Smooth muscle cell (in vitro differentiated cells): ENCODE data around the gene MRPL43. TPM values are rescaled to one million over a fixed set of nuclear protein-coding genes. Genes with fewer than 3 reads are reported as not detected.

Experiments
- DNase-seq: peaks from one replicate; lab custom pipeline; 2025; ENCODE audit not compliant: unreplicated experiment; lab: John Stamatoyannopoulos, UW
- H2AFZ ChIP-seq: fragments of 200-600 bp; sonication (generic); 2 replicates; pipeline ENCODE4 v1.6.0; 2016; ENCODE audit warnings: antibody characterized with exemption, low read depth, mild to moderate bottlenecking
- H3F3A ChIP-seq: fragments of 200-600 bp; sonication (generic); 2 replicates; pipeline ENCODE4 v1.6.0; 2017; ENCODE audit warnings: antibody characterized with exemption, low read depth
- H3K27ac ChIP-seq: fragments of 200-600 bp; sonication (generic); 2 replicates; pipeline ENCODE4 v1.5.1; 2016; ENCODE audit warnings: low read depth, mild to moderate bottlenecking
- H3K27me3 ChIP-seq: fragments of 200-600 bp; sonication (generic); 2 replicates; pipeline ENCODE4 v1.6.1; 2016; ENCODE audit warnings: low read depth, mild to moderate bottlenecking
- H3K36me3 ChIP-seq: fragments of 200-600 bp; sonication (generic); 2 replicates; pipeline ENCODE4 v1.5.1; 2016; ENCODE audit warnings: low read depth
- H3K4me1 ChIP-seq: fragments of 200-600 bp; sonication (generic); 2 replicates; pipeline ENCODE4 v1.5.1; 2016; ENCODE audit warnings: low read depth
- H3K4me2 ChIP-seq: fragments of 200-600 bp; sonication (generic); 2 replicates; pipeline ENCODE4 v1.6.0; 2016; ENCODE audit warnings: mild to moderate bottlenecking
- H3K4me3 ChIP-seq: fragments of 200-600 bp; sonication (generic); 2 replicates; pipeline ENCODE4 v1.5.1; 2016; ENCODE audit warnings: mild to moderate bottlenecking
- H3K79me2 ChIP-seq: fragments of 200-600 bp; sonication (generic); 2 replicates; pipeline ENCODE4 v1.6.0; 2016; ENCODE audit warnings: low read depth, mild to moderate bottlenecking
- H3K9ac ChIP-seq: fragments of 200-600 bp; sonication (generic); 2 replicates; pipeline ENCODE4 v1.6.0; 2016; ENCODE audit warnings: low read depth
- H3K9me3 ChIP-seq: fragments of 200-600 bp; sonication (generic); replicated peaks from 2 replicates; pipeline ENCODE4 v1.5.1; 2016; ENCODE audit warnings: low read depth
- H4K20me1 ChIP-seq: fragments of 200-600 bp; sonication (generic); 2 replicates; pipeline ENCODE4 v1.6.0; 2016; ENCODE audit warnings: low read depth
- WGBS: methylation state at CpG from one replicate; pipeline ENCODE4 v1.1.7; 2016; ENCODE audit warnings: low lambda C conversion rate; 5-methylcytosine and 5-hydroxymethylcytosine counted together
- polyA plus RNA-seq: library from polyadenylated mRNA; unstranded; fragments of >200 nt; fragmentation: Nextera tagmentation; extraction: Ambion mirVana; gene quantifications from 2 replicates; pipeline ENCODE4 v1.2.1, GENCODE V29; 2016
- total RNA-seq: library from RNA; depleted of rRNA; stranded (reverse); fragments of >200 nt; gene quantifications from 2 replicates; pipeline ENCODE4 v1.2.3, GENCODE V29; 2014
- TF ChIP-seq, protein P1 (sequence below): fragments of 200-600 bp; sonication (generic); IDR thresholded peaks from 2 replicates; pipeline ENCODE4 v1.5.1; 2017; ENCODE audit warnings: borderline replicate concordance, mild to moderate bottlenecking, antibody characterized with exemption; ENCODE audit not compliant: insufficient read depth, poor library complexity, severe bottlenecking

The MRPL43 gene
- total and polyA plus RNA-seq, 2 experiments from 2014 or later = 89.9 to 120 TPM

DNA sequence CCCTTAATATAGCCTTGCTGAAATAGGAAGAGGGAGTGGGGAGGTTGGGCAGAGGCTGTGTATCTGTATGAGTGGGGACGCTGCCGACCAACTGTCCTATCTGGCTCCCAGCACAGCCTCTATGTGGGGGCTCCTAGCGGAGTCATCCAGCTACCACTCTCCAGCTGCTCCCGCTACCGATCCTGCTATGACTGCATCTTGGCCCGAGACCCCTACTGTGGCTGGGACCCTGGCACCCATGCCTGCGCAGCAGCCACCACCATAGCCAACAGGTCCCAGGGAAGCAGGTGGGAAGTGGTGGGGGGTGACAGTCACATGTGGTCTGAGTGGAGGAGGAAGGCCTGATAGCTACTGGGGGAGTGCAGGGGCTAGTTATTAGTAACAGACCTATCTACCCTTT is 6.6 kb downstream of the MRPL43 start:
- no peak overlapping the region for H3K4me3 ChIP-seq
- H3K79me2 ChIP-seq = no peaks in the 10 kb centered on the region
- H3F3A ChIP-seq = no peaks in the 10 kb centered on the region
- H3K27me3 ChIP-seq = no peaks in the 10 kb centered on the region
- WGBS = over 99% methylated on average over 7 of the region's 7 CpGs
- DNase-seq = no peak
- no peak overlapping the region for H2AFZ ChIP-seq
- TF ChIP-seq, protein P1, sequence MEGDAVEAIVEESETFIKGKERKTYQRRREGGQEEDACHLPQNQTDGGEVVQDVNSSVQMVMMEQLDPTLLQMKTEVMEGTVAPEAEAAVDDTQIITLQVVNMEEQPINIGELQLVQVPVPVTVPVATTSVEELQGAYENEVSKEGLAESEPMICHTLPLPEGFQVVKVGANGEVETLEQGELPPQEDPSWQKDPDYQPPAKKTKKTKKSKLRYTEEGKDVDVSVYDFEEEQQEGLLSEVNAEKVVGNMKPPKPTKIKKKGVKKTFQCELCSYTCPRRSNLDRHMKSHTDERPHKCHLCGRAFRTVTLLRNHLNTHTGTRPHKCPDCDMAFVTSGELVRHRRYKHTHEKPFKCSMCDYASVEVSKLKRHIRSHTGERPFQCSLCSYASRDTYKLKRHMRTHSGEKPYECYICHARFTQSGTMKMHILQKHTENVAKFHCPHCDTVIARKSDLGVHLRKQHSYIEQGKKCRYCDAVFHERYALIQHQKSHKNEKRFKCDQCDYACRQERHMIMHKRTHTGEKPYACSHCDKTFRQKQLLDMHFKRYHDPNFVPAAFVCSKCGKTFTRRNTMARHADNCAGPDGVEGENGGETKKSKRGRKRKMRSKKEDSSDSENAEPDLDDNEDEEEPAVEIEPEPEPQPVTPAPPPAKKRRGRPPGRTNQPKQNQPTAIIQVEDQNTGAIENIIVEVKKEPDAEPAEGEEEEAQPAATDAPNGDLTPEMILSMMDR = no peak
- H3K27ac ChIP-seq = no peak overlapping the region
- H3K4me2 ChIP-seq = no peak overlapping the region
- no peaks in the 10 kb centered on the region for H3K9me3 ChIP-seq
- H4K20me1 ChIP-seq = no peaks in the 10 kb centered on the region
- no peaks in the 10 kb centered on the region for H3K36me3 ChIP-seq
- H3K9ac ChIP-seq = no peak overlapping the region
- no peaks in the 10 kb centered on the region for H3K4me1 ChIP-seq

DNA sequence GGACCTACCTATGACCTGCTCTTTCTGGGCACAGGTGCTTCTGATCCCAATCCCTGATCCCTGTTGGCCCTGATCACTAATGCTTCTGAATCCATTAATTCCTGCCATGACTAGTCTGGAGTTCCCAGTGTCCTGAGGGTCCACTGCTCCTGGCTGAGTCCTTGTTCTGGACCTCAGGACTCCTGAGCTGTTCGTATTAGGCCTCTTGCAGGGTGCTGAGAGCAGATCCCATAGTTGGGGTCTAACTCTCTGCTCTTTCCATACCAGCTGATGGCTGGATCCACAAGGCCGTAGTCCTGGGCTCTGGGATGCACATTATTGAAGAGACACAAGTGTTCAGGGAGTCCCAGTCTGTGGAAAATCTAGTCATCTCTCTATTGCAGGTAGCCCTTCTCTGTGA is 7.0 kb downstream of the MRPL43 start:
- Histone ChIP-seq H3K9ac (no peak overlapping the region), H3K79me2 (no peaks in the 10 kb centered on the region), H3F3A (no peaks in the 10 kb centered on the region), H2AFZ (no peak overlapping the region), H3K36me3 (no peaks in the 10 kb centered on the region), H3K27ac (no peak overlapping the region), H3K9me3 (no peaks in the 10 kb centered on the region), H3K4me3 (no peak overlapping the region), H3K4me1 (no peaks in the 10 kb centered on the region), H4K20me1 (no peaks in the 10 kb centered on the region), H3K27me3 (no peaks in the 10 kb centered on the region), H3K4me2 (no peak overlapping the region)
- 98% methylated on average over 2 of the region's 2 CpGs for WGBS
- TF ChIP-seq, protein P1 = no peak
- no peak for DNase-seq

DNA sequence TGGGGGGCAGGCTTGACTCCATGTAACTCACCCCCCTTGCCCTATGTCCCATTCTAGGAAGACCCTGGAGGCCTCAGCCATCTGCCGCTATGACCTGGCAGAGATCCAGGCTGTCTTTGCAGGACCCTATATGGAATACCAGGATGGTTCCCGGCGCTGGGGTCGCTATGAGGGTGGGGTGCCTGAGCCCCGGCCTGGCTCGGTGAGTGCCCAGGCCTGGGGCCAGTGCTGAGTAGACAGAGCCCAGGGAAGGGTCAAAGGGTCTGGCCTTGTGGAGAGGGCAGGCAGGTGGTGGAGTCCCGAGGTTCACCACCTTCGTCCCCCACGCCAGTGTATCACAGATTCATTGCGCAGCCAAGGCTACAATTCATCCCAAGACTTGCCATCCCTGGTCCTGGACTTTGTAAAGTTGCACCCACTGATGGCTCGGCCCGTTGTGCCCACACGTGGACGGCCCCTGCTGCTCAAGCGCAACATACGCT is 7.5 kb downstream of the MRPL43 start:
- Histone ChIP-seq H3K36me3 (no peaks in the 10 kb centered on the region), H3K4me1 (no peaks in the 10 kb centered on the region), H3K4me2 (no peak overlapping the region), H3K4me3 (no peak overlapping the region), H4K20me1 (no peaks in the 10 kb centered on the region), H3K27me3 (no peaks in the 10 kb centered on the region), H3K9ac (no peak overlapping the region), H3F3A (no peaks in the 10 kb centered on the region), H2AFZ (no peak overlapping the region), H3K27ac (no peak overlapping the region), H3K79me2 (no peaks in the 10 kb centered on the region), H3K9me3 (no peaks in the 10 kb centered on the region)
- DNase-seq = no peak
- 97% methylated on average over 16 of the region's 16 CpGs for WGBS
- TF ChIP-seq, protein P1 = no peak

DNA sequence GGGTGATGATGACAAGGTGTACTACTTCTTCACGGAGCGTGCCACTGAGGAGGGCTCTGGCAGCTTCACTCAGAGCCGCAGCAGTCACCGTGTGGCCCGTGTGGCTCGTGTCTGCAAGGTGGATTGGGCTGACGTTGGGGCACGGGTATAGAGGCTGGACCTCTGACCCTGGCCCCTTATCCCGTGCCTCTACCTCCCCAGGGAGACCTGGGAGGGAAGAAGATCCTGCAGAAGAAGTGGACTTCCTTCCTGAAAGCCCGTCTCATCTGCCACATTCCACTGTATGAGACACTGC is 8.4 kb downstream of the MRPL43 start:
- Histone ChIP-seq H3K27ac (no peak overlapping the region), H3K79me2 (no peaks in the 10 kb centered on the region), H3K36me3 (no peaks in the 10 kb centered on the region), H3F3A (no peaks in the 10 kb centered on the region), H3K9ac (no peak overlapping the region), H3K4me1 (no peaks in the 10 kb centered on the region), H3K4me2 (no peak overlapping the region), H3K27me3 (no peaks in the 10 kb centered on the region), H4K20me1 (no peaks in the 10 kb centered on the region), H3K9me3 (no peaks in the 10 kb centered on the region), H2AFZ (no peak overlapping the region), H3K4me3 (no peak overlapping the region)
- DNase-seq = no peak
- WGBS = 98% methylated on average over 8 of the region's 10 CpGs
- TF ChIP-seq, protein P1 = no peak
